ENCODE data around the gene PSMD12.

GRCh38 chr17:67328026-67328425, 38.4 kb downstream of the PSMD12 start:
- TF ChIP-seq CTCF (IDR thresholded peaks at IDR 0.05): no peak
- no peak for TF ChIP-seq EP300 (IDR thresholded peaks at IDR 0.05)
- TF ChIP-seq POLR2A (IDR thresholded peaks at IDR 0.05): no peak
